ENCODE results near the gene HEATR3. TPM values are rescaled to one million over a fixed set of nuclear protein-coding genes. Genes with fewer than 3 reads are reported as not detected.

Gene HEATR3
- total and polyA plus RNA-seq, 2 of the 13 experiments (the other 11 are each of a cell fraction or from before 2014, with no cell fraction given) = 22.4 to 52.4 TPM

- peak; percentile 88; the same call in 1 of the 2 replicates for TF ChIP-seq ZNF546 (CRISPR knock-in tag; conservative IDR thresholded peaks at IDR 0.05)
- no peak for TF ChIP-seq NFIB (CRISPR knock-in tag; IDR thresholded peaks at IDR 0.05; ENCODE audit: borderline replicate concordance)
- no peak for TF ChIP-seq ADNP (CRISPR knock-in tag; IDR thresholded peaks at IDR 0.05)
- TF ChIP-seq NFE2 (CRISPR knock-in tag; IDR thresholded peaks at IDR 0.05) = no peak
- TF ChIP-seq ARNT2 (CRISPR knock-in tag; IDR thresholded peaks at IDR 0.05; ENCODE audit: low read depth) = peak; percentile 79; the same call in 1 of the 2 replicates
- TF ChIP-seq ZNF432 (CRISPR knock-in tag; IDR thresholded peaks at IDR 0.05; ENCODE audit: borderline replicate concordance) = no peak
- TF ChIP-seq ZNF564 (CRISPR knock-in tag; IDR thresholded peaks at IDR 0.05) = peak; percentile 82; the same call in 1 of the 2 replicates
- TF ChIP-seq MAZ (IDR thresholded peaks at IDR 0.05; ENCODE audit: borderline replicate concordance, low read depth, low read length) = peak; percentile 100
- peak; percentile 100 for TF ChIP-seq MAZ (CRISPR knock-in tag; IDR thresholded peaks at IDR 0.05; ENCODE audit: low read depth)
- 0 out of 2 replicates have a peak, but pooled peaks have one; percentile 54 for TF ChIP-seq THAP8 (CRISPR knock-in tag; IDR thresholded peaks at IDR 0.05; ENCODE audit: borderline replicate concordance)
- TF ChIP-seq MAF1 (CRISPR knock-in tag; IDR thresholded peaks at IDR 0.05; ENCODE audit: borderline replicate concordance) = 0 out of 2 replicates have a peak, but pooled peaks have one; percentile 83
- no peak for TF ChIP-seq ZNF7 (CRISPR knock-in tag; IDR thresholded peaks at IDR 0.05)
- TF ChIP-seq KAT7 (CRISPR knock-in tag; IDR thresholded peaks at IDR 0.05; ENCODE audit: borderline replicate concordance) = peak; percentile 97; the same call in 1 of the 2 replicates
- TF ChIP-seq ZFYVE20 (CRISPR knock-in tag; IDR thresholded peaks at IDR 0.05; ENCODE audit: borderline replicate concordance, low read depth) = no peak
- TF ChIP-seq SMARCE1 (IDR thresholded peaks at IDR 0.05; ENCODE audit: borderline replicate concordance) = no peak
- no peak for TF ChIP-seq PRMT3 (CRISPR knock-in tag; IDR thresholded peaks at IDR 0.05; ENCODE audit: borderline replicate concordance, low read depth)
- TF ChIP-seq DMAP1 (CRISPR knock-in tag; IDR thresholded peaks at IDR 0.05) = peak; percentile 92
- peak; percentile 68; the same call in 1 of the 2 replicates for TF ChIP-seq KDM4B (CRISPR knock-in tag; IDR thresholded peaks at IDR 0.05)
- peak; percentile 43; the same call in 1 of the 2 replicates for TF ChIP-seq ZNF138 (CRISPR knock-in tag; IDR thresholded peaks at IDR 0.05; ENCODE audit: low read depth)
- peak; percentile 54; the same call in 1 of the 2 replicates for TF ChIP-seq PAX8 (CRISPR knock-in tag; IDR thresholded peaks at IDR 0.05; ENCODE audit: borderline replicate concordance)
- TF ChIP-seq SCMH1 (CRISPR knock-in tag; IDR thresholded peaks at IDR 0.05; ENCODE audit: borderline replicate concordance) = no peak
- peak; percentile 93 for TF ChIP-seq SAP130 (CRISPR knock-in tag; IDR thresholded peaks at IDR 0.05; ENCODE audit: low read depth)
- no peak for TF ChIP-seq MTA3 (CRISPR knock-in tag; IDR thresholded peaks at IDR 0.05)
- TF ChIP-seq ZKSCAN1 (IDR thresholded peaks at IDR 0.05; ENCODE audit: low read length) = 0 out of 2 replicates have a peak, but pooled peaks have one; percentile 9
- TF ChIP-seq ZFP62 (CRISPR knock-in tag; IDR thresholded peaks at IDR 0.05) = no peak
- no peak for TF ChIP-seq ZBTB37 (CRISPR knock-in tag; IDR thresholded peaks at IDR 0.05)
- TF ChIP-seq AGO2 (optimal IDR thresholded peaks at IDR 0.05; ENCODE audit: low read depth, low read length) = peak; percentile 61
These were observed 40.9 kb upstream of the HEATR3 start, which contains the start of gene CNEP1R1 (continued) for GRCh38 chr16:50024684-50025536.

Measured in HepG2 (cell line).